Measurements from ENCODE around the gene VSIR.

Gene VSIR

GRCh38 chr10:71763352-71764127, 9.8 kb downstream of the VSIR start:
- DNase-seq: no peak

GRCh38 chr10:71762324-71762723, 11.0 kb downstream of the VSIR start:
- no peak for DNase-seq

DNA sequence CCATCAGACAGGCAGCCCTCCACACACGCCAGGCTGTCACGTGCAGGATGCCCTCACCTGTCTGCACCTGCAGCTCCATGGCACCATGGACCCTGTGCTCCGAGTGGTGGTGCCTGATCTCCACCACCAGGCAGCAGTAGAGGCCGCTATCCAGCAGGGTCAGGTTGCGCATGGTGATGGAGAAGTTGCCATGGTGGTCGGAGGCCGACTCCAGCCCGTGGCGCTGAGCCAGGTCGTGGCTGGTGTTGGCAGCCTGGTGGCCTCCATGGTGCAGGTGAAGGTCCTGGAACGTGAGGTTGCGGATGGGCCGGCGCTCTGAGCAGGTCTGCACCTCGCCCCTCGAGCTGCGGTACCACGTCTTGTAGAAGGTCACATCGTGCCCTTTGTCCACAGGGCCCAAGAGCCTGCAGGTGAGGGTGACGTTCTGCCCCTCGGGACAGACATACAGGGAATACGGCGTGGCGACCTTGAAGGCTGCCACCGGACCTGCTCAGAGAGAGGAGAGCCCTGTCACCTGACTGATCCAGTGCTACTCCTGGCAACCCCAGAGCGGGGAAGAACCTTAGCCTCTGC, 11.7 kb downstream of the VSIR start:
- DNase-seq: no peak

- no peak for DNase-seq
These were observed 12.2 kb downstream of the VSIR start for GRCh38 chr10:71761105-71761511.

GRCh38 chr10:71757399-71757922, 15.9 kb downstream of the VSIR start:
- no peak for DNase-seq

DNA sequence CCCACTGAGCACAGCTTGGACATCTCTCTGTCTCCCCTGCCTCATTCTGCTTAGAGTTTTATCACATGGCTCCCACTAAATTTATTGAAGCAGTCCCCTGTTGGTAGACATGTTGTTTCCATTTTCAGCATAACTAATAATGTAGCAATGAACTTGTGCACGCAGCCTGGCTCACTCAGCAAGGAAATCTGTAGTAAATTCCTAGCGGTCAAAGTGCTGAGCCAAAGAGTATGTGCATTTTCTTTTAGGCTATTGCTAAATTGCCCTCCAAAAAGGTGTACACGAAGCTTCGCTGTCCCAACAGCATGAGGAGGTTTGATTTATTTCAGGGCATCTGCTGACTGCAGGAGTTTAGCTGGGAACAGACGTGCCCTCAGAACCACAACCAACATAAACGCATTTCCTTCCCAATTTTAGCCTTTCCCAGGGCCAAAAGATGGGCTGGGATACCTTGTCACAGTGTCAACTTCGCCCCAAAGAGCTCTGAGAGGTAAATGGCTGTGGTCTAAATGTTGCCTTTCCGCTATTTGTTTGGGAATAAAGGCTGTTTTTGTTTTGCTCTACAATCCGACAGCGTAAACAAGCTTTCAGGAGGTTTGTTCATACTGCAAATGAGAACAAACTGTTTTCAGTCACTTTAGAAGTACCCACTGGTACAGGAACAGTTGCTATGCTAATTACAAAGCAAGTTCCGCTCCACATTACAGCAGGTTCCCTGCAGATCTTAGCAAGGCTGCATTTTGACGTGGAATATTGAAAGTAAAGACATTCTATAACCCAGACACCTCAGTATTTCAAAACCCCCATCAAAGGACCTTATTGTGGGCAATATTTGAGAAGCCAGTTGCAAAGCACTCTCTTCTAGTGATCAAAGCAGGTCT, 16.8 kb downstream of the VSIR start:
- no peak for DNase-seq

GRCh38 chr10:71755179-71755879, 18.0 kb downstream of the VSIR start:
- DNase-seq: no peak

GRCh38 chr10:71754562-71754961, 18.8 kb downstream of the VSIR start:
- no peak for DNase-seq

DNA sequence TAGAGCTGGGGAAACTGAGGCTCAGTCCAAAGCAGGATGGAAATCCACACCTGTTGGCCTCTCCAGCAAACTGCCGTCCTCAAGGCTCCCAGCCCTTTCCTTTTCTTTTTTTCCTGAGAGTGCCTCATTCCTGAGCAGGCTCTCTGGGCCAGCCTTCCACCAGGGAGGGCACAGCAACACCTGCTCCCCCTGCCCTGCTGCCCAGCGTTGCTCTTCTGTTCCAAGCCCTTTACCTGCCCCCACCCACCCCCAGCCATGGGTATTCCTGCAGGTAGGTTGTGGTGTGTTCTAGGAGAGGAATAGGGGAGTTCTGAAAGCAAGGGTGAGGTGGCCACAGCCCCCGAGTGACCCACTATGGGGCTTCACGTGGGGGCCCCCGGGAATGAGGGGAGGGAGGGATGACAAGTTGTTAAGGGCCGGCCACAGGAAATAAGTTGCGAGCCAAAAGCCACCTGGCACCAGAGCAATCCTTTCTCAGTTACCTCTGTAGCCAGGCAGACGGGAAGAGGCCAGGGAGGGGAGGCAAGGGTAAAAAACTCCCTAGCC, 19.3 kb downstream of the VSIR start:
- no peak for DNase-seq

- DNase-seq: peak; percentile 71
These were observed 20.0 kb downstream of the VSIR start for GRCh38 chr10:71753091-71753959.

DNA sequence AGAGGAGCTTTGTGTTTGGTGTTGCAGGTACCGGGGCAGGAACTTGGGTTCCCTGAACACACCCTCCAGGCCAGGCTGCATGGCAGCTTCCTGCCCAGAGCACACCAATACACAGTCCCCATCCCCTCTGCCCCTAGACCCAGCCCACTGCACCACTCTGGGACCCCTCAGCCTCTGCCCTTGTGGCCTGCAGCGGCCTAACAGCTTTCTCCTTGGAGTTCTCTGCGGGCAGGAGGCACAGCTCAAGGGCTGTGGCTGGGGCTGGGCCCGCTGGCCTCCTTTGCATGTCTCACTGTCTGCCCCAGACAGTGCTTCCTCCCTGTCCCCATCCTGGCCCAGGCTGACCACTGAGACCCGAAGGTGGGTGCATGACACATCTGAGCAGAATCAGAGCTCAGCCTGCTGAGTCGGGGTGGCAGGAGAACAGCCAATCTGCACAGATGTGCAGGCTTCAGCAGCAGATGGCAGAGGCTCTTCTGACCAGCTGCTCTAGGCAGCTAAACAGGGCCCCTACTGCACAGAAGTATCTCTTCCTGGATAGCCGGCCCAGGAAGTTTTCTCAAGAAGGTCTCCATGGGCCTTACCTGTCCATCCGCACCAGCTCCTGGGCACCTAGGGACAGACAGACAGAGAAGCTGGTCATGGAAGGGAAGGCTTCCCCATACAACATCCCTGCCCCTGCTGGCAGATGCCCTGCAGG, 20.8 kb downstream of the VSIR start:
- DNase-seq: no peak

DNA sequence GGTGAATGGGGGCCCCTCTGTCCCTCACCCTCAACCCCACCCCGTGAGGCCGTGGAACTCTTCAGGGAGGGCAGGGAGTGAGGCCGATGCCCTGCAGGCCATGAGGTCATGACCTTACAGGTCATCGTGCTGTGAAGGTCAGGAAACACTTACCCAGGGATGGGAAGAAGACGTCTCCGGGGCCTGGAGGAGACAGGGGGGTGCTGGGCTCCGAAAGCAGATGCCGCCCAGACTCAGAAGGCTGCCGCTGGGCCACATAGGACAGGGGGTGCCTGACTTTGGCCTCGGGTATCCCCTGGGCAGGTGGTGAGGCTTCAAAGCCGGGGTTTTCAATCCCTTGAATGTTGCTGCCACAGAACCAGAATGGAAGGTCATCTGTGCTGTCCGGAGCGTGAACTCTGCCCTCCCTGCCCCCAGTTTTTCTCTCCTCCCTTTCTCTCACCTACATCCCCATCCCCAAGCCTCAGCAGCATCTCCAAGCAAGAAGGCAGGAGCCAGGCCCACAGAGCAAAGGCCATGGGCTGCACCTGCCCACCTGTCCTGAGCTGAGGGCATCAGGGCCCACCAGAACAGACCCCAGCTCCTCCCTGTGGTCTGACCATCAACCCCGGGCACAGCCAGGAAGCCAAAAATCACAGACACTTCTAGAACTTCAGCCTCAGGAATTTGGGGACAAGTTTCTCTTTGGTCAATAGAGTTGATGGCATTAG, 21.6 kb downstream of the VSIR start:
- DNase-seq: no peak

- no peak for DNase-seq
These were observed 22.3 kb downstream of the VSIR start for GRCh38 chr10:71750986-71751385.

DNA sequence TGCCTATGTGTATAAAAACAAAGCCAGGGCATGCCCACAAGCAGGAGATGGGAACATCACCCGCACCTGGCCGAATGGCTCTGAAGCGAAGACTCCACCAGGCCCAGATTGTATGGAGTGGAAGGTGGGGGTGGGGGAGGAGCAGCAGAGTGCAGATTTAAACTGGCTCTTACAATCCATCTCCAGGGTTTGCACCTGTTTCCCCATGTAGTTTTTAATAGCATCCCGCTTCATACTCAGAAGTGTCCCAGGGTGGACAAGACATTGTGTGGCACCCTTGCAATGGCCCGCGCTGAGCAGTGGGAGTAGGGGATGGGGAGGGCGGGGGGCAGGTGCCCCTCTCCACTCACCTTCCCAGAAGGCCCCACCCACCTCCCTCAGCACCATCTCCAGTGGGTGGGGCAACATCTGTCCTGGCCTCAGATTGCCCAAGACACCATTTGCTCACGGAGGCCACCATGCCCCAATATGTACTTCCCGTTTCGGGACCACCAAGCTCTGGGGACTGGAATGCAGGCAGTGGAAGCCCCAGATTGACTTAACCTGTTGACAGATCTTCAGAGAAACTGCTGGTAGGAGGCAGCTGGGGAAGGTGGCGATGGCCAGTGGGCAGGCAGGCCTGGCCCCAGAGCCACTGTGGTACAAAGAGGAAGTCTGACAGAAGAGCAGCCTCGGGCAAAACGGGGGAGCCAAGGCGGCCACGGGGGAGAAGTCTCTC, 23.0 kb downstream of the VSIR start:
- no peak for DNase-seq

- no peak for DNase-seq
These were observed 23.9 kb downstream of the VSIR start for GRCh38 chr10:71749396-71749795.

- peak; percentile 87 for DNase-seq
These were observed 24.6 kb downstream of the VSIR start for GRCh38 chr10:71748671-71749191.

- no peak for DNase-seq
These were observed 25.5 kb downstream of the VSIR start for GRCh38 chr10:71747551-71748523.

- no peak for DNase-seq
These were observed 26.2 kb downstream of the VSIR start for GRCh38 chr10:71747039-71747531.

Data from femur (tissue), 1 donor.